ENCODE results near the gene CEACAM5.

GRCh38 chr19:41688098-41688497 lies 20.3 kb upstream of the CEACAM5 start, which contains the start of gene CEACAM7:
- TF ChIP-seq CTCF (tag by site-specific recombination; IDR thresholded peaks at IDR 0.05) = no peak
- no peak for TF ChIP-seq ZNF514 (tag by site-specific recombination; IDR thresholded peaks at IDR 0.05)
- no peak for TF ChIP-seq ZNF843 (tag by site-specific recombination; IDR thresholded peaks at IDR 0.05)
- TF ChIP-seq ZNF518A (tag by site-specific recombination; conservative IDR thresholded peaks at IDR 0.05; ENCODE audit: low read depth) = no peak
- TF ChIP-seq ZNF354C (tag by site-specific recombination; IDR thresholded peaks at IDR 0.05; ENCODE audit: borderline replicate concordance, low read depth) = no peak
- no peak for TF ChIP-seq ZNF324 (tag by site-specific recombination; IDR thresholded peaks at IDR 0.05)
- no peak for TF ChIP-seq ZNF175 (tag by site-specific recombination; IDR thresholded peaks at IDR 0.05)
- no peak for TF ChIP-seq ZNF138 (tag by site-specific recombination; IDR thresholded peaks at IDR 0.05; ENCODE audit: borderline replicate concordance)
- TF ChIP-seq ZNF37A (tag by site-specific recombination; IDR thresholded peaks at IDR 0.05) = no peak
- no peak for TF ChIP-seq PBX3 (CRISPR knock-in tag; IDR thresholded peaks at IDR 0.05)
- TF ChIP-seq ZNF274 (IDR thresholded peaks at IDR 0.05; ENCODE audit: low read length) = no peak
- no peak for TF ChIP-seq ZNF274 (tag by site-specific recombination; IDR thresholded peaks at IDR 0.05; ENCODE audit: borderline replicate concordance)
- no peak for TF ChIP-seq ZNF280D (tag by site-specific recombination; IDR thresholded peaks at IDR 0.05)

Data from HEK293 (cell line).